NCI-H82 treated with DMSO at 0.1 percent for 48 hours (cell line): ENCODE measurements around the gene NT5C3B.

Source experiments
- DNase-seq: peaks from one replicate; lab custom pipeline; 2025; ENCODE audit not compliant: unreplicated experiment; lab: John Stamatoyannopoulos, UW

The NT5C3B gene

GRCh38 chr17:41811549-41812380 lies 24.3 kb downstream of the NT5C3B start, which contains the start of gene P3H4:
Gene P3H4, minus strand, starts transcription at chr17:41811949. Its CDS starts 34 bp downstream, at chr17:41811915.
- peak; percentile 45 for DNase-seq

- no peak for DNase-seq
Measured at GRCh38 chr17:41810659-41811548, 25.1 kb downstream of the NT5C3B start.

GRCh38 chr17:41806685-41807445 lies 29.2 kb downstream of the NT5C3B start:
- DNase-seq: no peak

- DNase-seq: no peak
Measured at GRCh38 chr17:41803049-41804020, 32.7 kb downstream of the NT5C3B start.

GRCh38 chr17:41801374-41802271 lies 34.4 kb downstream of the NT5C3B start:
- peak; percentile 45 for DNase-seq

- DNase-seq: no peak
Measured at GRCh38 chr17:41800601-41801373, 35.2 kb downstream of the NT5C3B start.

GRCh38 chr17:41799366-41799765 lies 36.7 kb downstream of the NT5C3B start:
- no peak for DNase-seq

- DNase-seq: no peak
Measured at GRCh38 chr17:41797377-41797776, 38.7 kb downstream of the NT5C3B start.

GRCh38 chr17:41796121-41796895 lies 39.7 kb downstream of the NT5C3B start:
- no peak for DNase-seq

- no peak for DNase-seq
Measured at GRCh38 chr17:41794540-41794975, 41.5 kb downstream of the NT5C3B start.

- no peak for DNase-seq
Measured at GRCh38 chr17:41793784-41794539, 42.1 kb downstream of the NT5C3B start.

- no peak for DNase-seq
Measured at GRCh38 chr17:41792845-41793783, 42.9 kb downstream of the NT5C3B start.

- no peak for DNase-seq
Measured at GRCh38 chr17:41787021-41787418, 49.0 kb downstream of the NT5C3B start.

- DNase-seq: peak; percentile 96
Measured at GRCh38 chr17:41786227-41787020, 49.6 kb downstream of the NT5C3B start, which contains the start of gene JUP. Gene JUP, minus strand, starts transcription at chr17:41786711. Its CDS starts 14,857 bp downstream, at chr17:41771854.

- no peak for DNase-seq
Measured at GRCh38 chr17:41785859-41786226, 50.2 kb downstream of the NT5C3B start.
